ENCODE results near the gene TPSG1.
"Not testable (repeated sequence)": the region's sequence is repeated elsewhere in the genome, so short reads cannot be mapped to it uniquely, and the experiment has no call there.

The TPSG1 gene

DNA sequence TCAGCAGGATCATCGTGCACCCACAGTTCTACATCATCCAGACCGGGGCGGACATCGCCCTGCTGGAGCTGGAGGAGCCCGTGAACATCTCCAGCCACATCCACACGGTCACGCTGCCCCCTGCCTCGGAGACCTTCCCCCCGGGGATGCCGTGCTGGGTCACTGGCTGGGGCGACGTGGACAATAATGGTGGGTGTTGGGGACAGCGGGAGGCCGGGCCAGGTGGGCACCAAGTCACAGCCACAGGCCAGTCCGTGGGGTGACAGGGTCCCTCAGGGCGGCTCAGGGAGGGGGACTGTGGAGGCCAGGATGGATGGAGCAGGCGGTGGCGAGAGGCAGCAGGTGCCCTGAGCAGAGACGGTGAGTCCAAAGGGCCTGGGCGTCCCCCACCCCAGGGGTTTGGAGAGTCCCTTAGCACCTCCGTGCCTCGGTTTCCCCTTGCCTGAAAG lies 31.8 kb upstream of the TPSG1 start:
- no peak for DNase-seq (ENCODE audit: low read depth)

DNA sequence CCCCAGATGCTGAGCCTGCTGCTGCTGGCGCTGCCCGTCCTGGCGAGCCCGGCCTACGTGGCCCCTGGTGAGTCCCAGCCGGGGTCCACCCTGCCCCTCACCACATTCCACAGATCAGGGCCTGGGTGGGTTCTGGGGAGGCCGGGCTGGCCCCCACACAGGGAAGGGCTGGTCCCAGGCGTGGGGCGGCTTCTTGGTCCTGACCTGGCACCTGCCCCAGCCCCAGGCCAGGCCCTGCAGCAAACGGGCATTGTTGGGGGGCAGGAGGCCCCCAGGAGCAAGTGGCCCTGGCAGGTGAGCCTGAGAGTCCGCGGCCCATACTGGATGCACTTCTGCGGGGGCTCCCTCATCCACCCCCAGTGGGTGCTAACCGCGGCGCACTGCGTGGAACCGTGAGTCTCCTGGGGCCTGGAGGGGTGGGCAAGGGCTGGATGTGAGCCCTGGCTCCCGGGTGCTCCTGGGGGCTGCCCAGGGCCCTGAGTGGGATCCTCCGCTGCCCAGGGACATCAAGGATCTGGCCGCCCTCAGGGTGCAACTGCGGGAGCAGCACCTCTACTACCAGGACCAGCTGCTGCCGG lies 31.3 kb upstream of the TPSG1 start:
- not testable (repeated sequence) for DNase-seq (ENCODE audit: low read depth)

- DNase-seq (ENCODE audit: low read depth) = not testable (repeated sequence)
Measured at GRCh38 chr16:1255276-1256122, 30.4 kb upstream of the TPSG1 start, which contains the start of gene TPSD1. Gene TPSD1 (plus strand): TSS chr16:1256069. CDS start chr16:1256281, 212 bp downstream.

- DNase-seq (ENCODE audit: low read depth) = not testable (repeated sequence)
Measured at GRCh38 chr16:1254821-1255220, 29.8 kb upstream of the TPSG1 start.

DNA sequence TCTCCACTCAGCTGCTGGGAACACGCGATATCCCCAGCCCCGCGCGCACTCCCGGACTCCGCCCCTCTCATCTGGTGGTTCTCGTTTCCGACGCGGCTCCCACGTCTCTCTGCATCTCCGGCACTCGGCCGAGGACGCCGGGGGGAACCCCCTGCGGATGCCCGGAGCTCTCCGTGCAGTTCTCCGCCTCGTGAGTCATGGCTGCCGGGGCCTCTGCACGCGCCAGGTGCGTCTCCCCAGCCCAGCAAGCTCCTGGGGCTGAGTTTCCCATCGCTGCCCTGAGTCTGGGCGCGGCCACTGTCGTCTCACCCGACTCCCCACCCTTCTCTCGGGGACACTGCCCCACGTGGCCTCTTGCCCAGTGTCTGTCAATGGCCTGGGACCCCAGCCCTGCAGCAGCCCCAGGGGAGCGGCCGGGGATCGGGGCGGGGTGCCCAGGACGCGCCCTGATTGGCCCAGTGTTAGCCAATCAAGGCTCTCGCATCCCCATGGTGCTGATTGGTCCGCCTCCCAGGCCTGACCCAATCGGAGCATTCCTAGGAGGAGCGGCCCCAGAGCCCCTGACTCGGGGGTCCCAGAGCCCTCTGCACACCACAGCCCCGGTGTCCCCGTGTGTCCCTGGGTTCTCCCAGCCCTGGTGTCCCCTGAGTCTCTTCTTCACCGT lies 28.8 kb upstream of the TPSG1 start:
- not testable (repeated sequence) for DNase-seq (ENCODE audit: low read depth)

- not testable (repeated sequence) for DNase-seq (ENCODE audit: low read depth)
Measured at GRCh38 chr16:1249031-1249755, 24.1 kb upstream of the TPSG1 start.

GRCh38 chr16:1247903-1248537 lies 23.0 kb upstream of the TPSG1 start:
- DNase-seq (ENCODE audit: low read depth) = not testable (repeated sequence)

DNA sequence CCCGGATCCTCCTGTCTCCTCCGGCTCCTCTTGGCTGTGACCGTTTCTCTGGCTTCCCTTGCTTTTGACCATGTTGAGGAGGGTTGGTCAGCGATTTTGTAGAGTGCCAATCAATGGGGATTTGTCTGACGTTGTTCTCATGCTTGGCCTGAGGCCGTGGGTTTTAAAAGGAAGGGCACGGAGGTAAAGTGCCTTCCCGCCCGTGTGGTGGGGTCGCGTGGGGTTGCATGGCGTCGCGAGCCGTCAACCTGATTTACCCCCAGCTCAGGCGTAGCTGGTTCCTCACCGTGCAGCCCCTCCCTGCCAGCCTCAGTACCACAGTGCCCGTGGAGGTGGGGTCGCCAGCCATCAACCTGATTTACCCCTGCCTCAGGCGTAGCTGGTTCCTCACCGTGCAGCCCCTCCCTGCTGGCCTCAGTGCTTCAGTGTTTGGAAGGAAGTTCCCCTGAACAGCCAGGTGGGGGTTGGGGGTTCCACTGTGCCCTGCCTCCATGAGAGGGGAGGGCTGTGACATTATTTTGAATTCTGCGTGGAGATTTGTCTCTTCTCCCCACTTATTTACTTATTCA lies 20.5 kb upstream of the TPSG1 start:
- DNase-seq (ENCODE audit: low read depth) = no peak

- no peak for DNase-seq (ENCODE audit: low read depth)
Measured at GRCh38 chr16:1244881-1245280, 19.8 kb upstream of the TPSG1 start.

GRCh38 chr16:1243907-1244850 lies 19.1 kb upstream of the TPSG1 start:
- DNase-seq (ENCODE audit: low read depth) = not testable (repeated sequence)

GRCh38 chr16:1243363-1243762 lies 18.3 kb upstream of the TPSG1 start:
- DNase-seq (ENCODE audit: low read depth) = not testable (repeated sequence)

- DNase-seq (ENCODE audit: low read depth) = not testable (repeated sequence)
Measured at GRCh38 chr16:1241081-1241480, 16.0 kb upstream of the TPSG1 start.

GRCh38 chr16:1240436-1240835 lies 15.4 kb upstream of the TPSG1 start, which contains the start of gene TPSAB1:
Gene TPSAB1 (plus strand): TSS chr16:1240705. CDS start chr16:1240939, 234 bp downstream.
- not testable (repeated sequence) for DNase-seq (ENCODE audit: low read depth)

- not testable (repeated sequence) for DNase-seq (ENCODE audit: low read depth)
Measured at GRCh38 chr16:1239575-1239974, 14.5 kb upstream of the TPSG1 start.

- not testable (repeated sequence) for DNase-seq (ENCODE audit: low read depth)
Measured at GRCh38 chr16:1238909-1239308, 13.8 kb upstream of the TPSG1 start.

DNA sequence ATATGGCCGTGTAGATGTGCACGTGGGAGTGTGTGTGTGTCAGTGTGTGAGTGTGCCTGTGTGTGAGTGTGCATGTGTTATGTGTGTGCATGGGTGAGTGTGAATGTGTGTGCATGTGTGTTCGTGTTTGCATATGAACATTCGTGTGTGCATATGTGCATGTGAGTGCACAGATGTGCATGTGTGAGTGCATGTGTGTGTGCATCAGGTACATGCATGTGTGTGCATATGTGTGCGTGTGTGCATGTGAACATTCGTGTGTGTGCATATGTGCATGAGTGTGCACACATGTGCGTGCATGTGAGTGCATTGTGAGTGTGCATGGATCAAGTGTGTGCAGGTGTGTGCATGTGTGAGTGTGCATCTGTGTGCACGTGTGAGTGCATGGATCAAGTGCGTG lies 12.9 kb upstream of the TPSG1 start:
- no peak for DNase-seq (ENCODE audit: low read depth)

DNA sequence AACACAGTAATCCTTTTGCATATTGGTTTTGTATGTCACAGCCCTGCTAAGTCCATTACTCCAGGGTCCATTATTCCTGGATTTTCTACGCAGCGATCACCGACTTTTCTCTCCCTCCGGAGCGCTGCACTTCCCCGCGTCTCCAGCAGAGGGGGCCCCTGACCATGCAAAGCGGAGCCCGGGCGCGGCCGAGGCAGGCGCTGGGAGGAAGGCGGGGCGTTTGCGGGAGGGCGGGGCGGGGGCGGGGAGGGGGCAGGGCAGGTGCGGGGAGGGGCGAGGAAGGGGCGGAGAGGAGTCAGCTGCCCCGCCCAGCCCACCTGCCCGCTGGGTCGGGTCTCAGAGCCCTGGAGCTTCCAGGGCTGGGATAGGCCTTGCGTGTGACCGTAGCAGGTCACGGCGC lies 11.6 kb upstream of the TPSG1 start:
- not testable (repeated sequence) for DNase-seq (ENCODE audit: low read depth)

GRCh38 chr16:1232049-1232748 lies 7.1 kb upstream of the TPSG1 start:
- not testable (repeated sequence) for DNase-seq (ENCODE audit: low read depth)

- DNase-seq (ENCODE audit: low read depth) = not testable (repeated sequence)
Measured at GRCh38 chr16:1231301-1231700, 6.2 kb upstream of the TPSG1 start.
